GM19023 (cell line): ENCODE results near the gene CCDC89.
"Not testable (repeated sequence)": the region's sequence is repeated elsewhere in the genome, so short reads cannot be mapped to it uniquely, and the experiment has no call there.

Experiments
- ATAC-seq: cut with Tn5 transposase; IDR thresholded peaks from one replicate; pipeline ENCODE4 v1.9.1; 2021; ENCODE audit warnings: mild to moderate bottlenecking, moderate library complexity; ENCODE audit not compliant: unreplicated experiment

CCDC89 gene

GRCh38 chr11:85654343-85654742 is 31.7 kb downstream of the CCDC89 start:
- ATAC-seq: not testable (repeated sequence)

- no peak for ATAC-seq
Observed at GRCh38 chr11:85652786-85653447, 33.1 kb downstream of the CCDC89 start.

- ATAC-seq: no peak
Observed at GRCh38 chr11:85651118-85651517, 34.9 kb downstream of the CCDC89 start.

GRCh38 chr11:85647604-85648299 is 38.2 kb downstream of the CCDC89 start, which contains the start of gene TMEM126A:
TMEM126A (plus strand) TSS chr11:85647967; CDS start chr11:85650256, 2,289 bp downstream.
- ATAC-seq: peak; percentile 100

- ATAC-seq: no peak
Observed at GRCh38 chr11:85647078-85647477, 38.9 kb downstream of the CCDC89 start.

GRCh38 chr11:85643191-85643614 is 42.8 kb downstream of the CCDC89 start:
- no peak for ATAC-seq

GRCh38 chr11:85634747-85635146 is 51.2 kb downstream of the CCDC89 start:
- no peak for ATAC-seq
